ENCODE results near the gene ARHGAP1. TPM values are rescaled to one million over a fixed set of nuclear protein-coding genes. Genes with fewer than 3 reads are reported as not detected.

ARHGAP1 gene
- total and polyA plus RNA-seq, 2 donors (not counting 3 experiments of a cell fraction or from before 2014, with no cell fraction given), result 30.9 to 58.2 TPM

GRCh38 chr11:46733234-46733633 lies 32.8 kb upstream of the ARHGAP1 start:
- intact Hi-C loops (cut with micrococcal nuclease) (no loop called here), dilution Hi-C loops (cut with MboI; ENCODE audit: extremely low pct_ligation_motif_present, low sequenced_read_pairs) (no loop called here)
- Histone ChIP-seq H4K20me1 (replicated peaks; ENCODE audit: control insufficient read depth, extremely low read depth, insufficient read depth, low read length) (no peaks in the 10 kb centered on the region), H3K36me3 (ENCODE audit: control insufficient read depth in 2 of 2, extremely low read depth in 1 of 2, insufficient read depth in 2 of 2, low read length in 2 of 2) (no peaks in the 10 kb centered on the region), H3K4me2 (ENCODE audit: insufficient read depth, low read length) (no peak overlapping the region), H3K9ac (replicated peaks; ENCODE audit: extremely low read depth, insufficient read depth, low read length) (no peak overlapping the region), H3K4me1 (ENCODE audit: control insufficient read depth, extremely low read depth, insufficient read depth, low read length) (peaks cover 4% of the 10 kb centered on the region), H3K27ac (ENCODE audit: insufficient read depth, low read depth, low read length) (no peak overlapping the region), H3K4me3 (replicated peaks in 1 of 3; ENCODE audit: insufficient read depth in 1 of 3, low read depth in 1 of 3, low read length in 3 of 3) (no peak overlapping the region), H3K79me2 (ENCODE audit: control insufficient read depth, insufficient read depth, low read length) (no peaks in the 10 kb centered on the region), H3K9me3 (replicated peaks; ENCODE audit: control insufficient read depth, insufficient read depth, low read length) (no peaks in the 10 kb centered on the region), H3K9me1 (replicated peaks; ENCODE audit: control insufficient read depth, extremely low read depth, insufficient read depth, low read length) (no peaks in the 10 kb centered on the region), H2AFZ (ENCODE audit: low read depth, low read length) (no peak overlapping the region), H3K27me3 (ENCODE audit: control insufficient read depth in 2 of 2, insufficient read depth in 2 of 2, low read length in 2 of 2) (no peaks in the 10 kb centered on the region)
- POLR2A ChIA-PET, result no interaction called here
- no TSS peak for BruUV-seq (replicated peaks)
- CTCF ChIA-PET, result no interaction called here
- no peak for TF ChIP-seq FOS (IDR thresholded peaks at IDR 0.05; ENCODE audit: borderline replicate concordance, insufficient read depth, low read length)
- no peak for TF ChIP-seq MYC (IDR thresholded peaks at IDR 0.05; ENCODE audit: low read depth, low read length)
- TF ChIP-seq JUN (IDR thresholded peaks at IDR 0.05; ENCODE audit: borderline replicate concordance, insufficient read depth, insufficient read length, low read depth), result no peak
- no peak for TF ChIP-seq MAX (IDR thresholded peaks at IDR 0.05; ENCODE audit: insufficient read depth, insufficient read length)
- FAIRE-seq, result no peak
- no peak for DNase-seq (ENCODE audit: low read depth, low spot score)

DNA sequence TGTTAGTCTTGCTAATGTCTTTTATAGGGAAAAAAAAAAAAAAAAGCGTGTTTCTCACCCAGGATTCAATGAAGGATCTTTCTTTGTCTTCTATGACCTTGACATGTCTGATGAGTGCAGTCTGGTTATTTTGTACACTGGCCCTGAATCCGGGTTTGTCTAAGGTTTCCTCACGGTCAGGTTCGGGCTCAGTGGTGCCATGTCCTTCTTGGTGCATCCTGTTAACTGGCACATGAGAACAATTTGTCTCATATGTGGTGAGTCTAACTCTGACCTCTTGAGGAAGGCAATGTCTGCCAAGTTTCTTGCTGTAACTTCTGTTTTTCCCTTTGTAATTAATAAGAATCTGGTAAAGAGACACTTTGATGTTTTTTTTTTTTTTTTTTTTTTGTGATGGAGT lies 31.1 kb upstream of the ARHGAP1 start:
- Histone ChIP-seq H3K4me2 (ENCODE audit: insufficient read depth, low read length) (no peak overlapping the region), H3K4me3 (replicated peaks in 1 of 3; ENCODE audit: insufficient read depth in 1 of 3, low read depth in 1 of 3, low read length in 3 of 3) (no peak overlapping the region), H3K27me3 (ENCODE audit: control insufficient read depth in 2 of 2, insufficient read depth in 2 of 2, low read length in 2 of 2) (no peaks in the 10 kb centered on the region), H3K4me1 (ENCODE audit: control insufficient read depth, extremely low read depth, insufficient read depth, low read length) (peaks cover 2% of the 10 kb centered on the region), H3K9me1 (replicated peaks; ENCODE audit: control insufficient read depth, extremely low read depth, insufficient read depth, low read length) (no peaks in the 10 kb centered on the region), H3K9me3 (replicated peaks; ENCODE audit: control insufficient read depth, insufficient read depth, low read length) (no peaks in the 10 kb centered on the region), H3K36me3 (ENCODE audit: control insufficient read depth in 2 of 2, extremely low read depth in 1 of 2, insufficient read depth in 2 of 2, low read length in 2 of 2) (no peaks in the 10 kb centered on the region), H2AFZ (ENCODE audit: low read depth, low read length) (no peak overlapping the region), H3K79me2 (ENCODE audit: control insufficient read depth, insufficient read depth, low read length) (no peaks in the 10 kb centered on the region), H3K27ac (ENCODE audit: insufficient read depth, low read depth, low read length) (no peak overlapping the region), H3K9ac (replicated peaks; ENCODE audit: extremely low read depth, insufficient read depth, low read length) (no peak overlapping the region), H4K20me1 (replicated peaks; ENCODE audit: control insufficient read depth, extremely low read depth, insufficient read depth, low read length) (no peaks in the 10 kb centered on the region)
- intact Hi-C loops (cut with micrococcal nuclease) (no loop called here), dilution Hi-C loops (cut with MboI; ENCODE audit: extremely low pct_ligation_motif_present, low sequenced_read_pairs) (no loop called here)
- CTCF ChIA-PET, result no interaction called here
- DNase-seq (ENCODE audit: low read depth, low spot score), result no peak
- no peak for FAIRE-seq
- BruUV-seq (replicated peaks), result no TSS peak
- TF ChIP-seq MAX (IDR thresholded peaks at IDR 0.05; ENCODE audit: insufficient read depth, insufficient read length), result no peak
- TF ChIP-seq, protein P1, sequence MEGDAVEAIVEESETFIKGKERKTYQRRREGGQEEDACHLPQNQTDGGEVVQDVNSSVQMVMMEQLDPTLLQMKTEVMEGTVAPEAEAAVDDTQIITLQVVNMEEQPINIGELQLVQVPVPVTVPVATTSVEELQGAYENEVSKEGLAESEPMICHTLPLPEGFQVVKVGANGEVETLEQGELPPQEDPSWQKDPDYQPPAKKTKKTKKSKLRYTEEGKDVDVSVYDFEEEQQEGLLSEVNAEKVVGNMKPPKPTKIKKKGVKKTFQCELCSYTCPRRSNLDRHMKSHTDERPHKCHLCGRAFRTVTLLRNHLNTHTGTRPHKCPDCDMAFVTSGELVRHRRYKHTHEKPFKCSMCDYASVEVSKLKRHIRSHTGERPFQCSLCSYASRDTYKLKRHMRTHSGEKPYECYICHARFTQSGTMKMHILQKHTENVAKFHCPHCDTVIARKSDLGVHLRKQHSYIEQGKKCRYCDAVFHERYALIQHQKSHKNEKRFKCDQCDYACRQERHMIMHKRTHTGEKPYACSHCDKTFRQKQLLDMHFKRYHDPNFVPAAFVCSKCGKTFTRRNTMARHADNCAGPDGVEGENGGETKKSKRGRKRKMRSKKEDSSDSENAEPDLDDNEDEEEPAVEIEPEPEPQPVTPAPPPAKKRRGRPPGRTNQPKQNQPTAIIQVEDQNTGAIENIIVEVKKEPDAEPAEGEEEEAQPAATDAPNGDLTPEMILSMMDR (IDR thresholded peaks at IDR 0.05; ENCODE audit: extremely low read depth in 1 of 2, insufficient read depth in 1 of 2, low read depth in 1 of 2, low read length in 2 of 2), result no peak
- no peak for TF ChIP-seq GATA2 (IDR thresholded peaks at IDR 0.05; ENCODE audit: insufficient read depth, insufficient read length, low read depth, low read length)
- TF ChIP-seq POLR2AphosphoS5 (IDR thresholded peaks at IDR 0.05; ENCODE audit: insufficient read depth, low read depth, low read length), result no peak
- TF ChIP-seq POLR2A (IDR thresholded peaks at IDR 0.05; ENCODE audit: low read depth, low read length), result no peak
- no peak for TF ChIP-seq MYC (IDR thresholded peaks at IDR 0.05; ENCODE audit: low read depth, low read length)
- no peak for TF ChIP-seq JUN (IDR thresholded peaks at IDR 0.05; ENCODE audit: borderline replicate concordance, insufficient read depth, insufficient read length, low read depth)
- TF ChIP-seq EZH2 (IDR thresholded peaks at IDR 0.05; ENCODE audit: borderline replicate concordance, low read depth, low read length, severe bottlenecking), result no peak
- no peak for TF ChIP-seq FOS (IDR thresholded peaks at IDR 0.05; ENCODE audit: borderline replicate concordance, insufficient read depth, low read length)
- POLR2A ChIA-PET, result no interaction called here
